ENCODE measurements around the gene TMBIM6. TPM values are rescaled to one million over a fixed set of nuclear protein-coding genes. Genes with fewer than 3 reads are reported as not detected.

TMBIM6 gene
- total and polyA plus RNA-seq, 4 donors, result 114 to 325 (median 226) TPM

DNA sequence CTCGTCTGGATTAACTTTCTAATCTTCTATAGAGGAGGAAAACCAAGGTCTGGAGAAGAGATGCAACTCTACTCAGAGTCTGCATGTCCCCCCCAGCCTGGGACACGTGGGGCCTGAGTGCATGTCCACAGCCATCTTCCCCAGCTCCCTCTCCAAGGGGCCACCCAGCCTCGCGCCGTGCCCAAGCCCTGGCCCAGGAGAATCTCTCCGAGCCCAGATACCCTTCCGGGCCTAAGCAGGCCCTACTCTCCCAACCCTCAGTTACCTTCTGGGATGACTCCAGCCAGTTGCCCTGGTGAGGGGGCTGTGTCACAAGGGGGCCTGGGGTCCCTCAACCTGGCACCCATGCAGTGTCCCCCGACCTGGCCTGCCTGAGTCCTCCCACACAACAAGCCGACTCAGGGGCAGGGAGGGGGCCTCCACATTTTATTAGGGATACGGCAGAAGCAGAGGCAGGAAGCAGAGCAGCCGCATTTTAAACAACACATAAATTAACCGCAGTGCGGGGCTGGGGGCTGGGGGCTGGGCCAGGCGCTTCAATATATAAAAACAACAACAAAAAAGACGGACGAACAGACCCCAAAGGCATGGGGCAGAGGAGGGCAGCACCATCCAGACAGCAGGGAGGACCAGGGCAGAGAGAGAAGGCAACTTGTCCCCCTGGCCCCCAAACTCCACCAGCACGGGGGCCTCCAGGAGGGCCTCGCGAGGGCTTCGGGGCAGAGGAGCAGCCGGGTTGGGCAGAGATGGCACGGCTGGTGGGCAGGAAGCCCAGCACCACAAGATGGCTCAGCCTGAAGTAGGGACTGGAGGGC, 49.6 kb downstream of the TMBIM6 start:
- no peak for ATAC-seq (ENCODE audit: low FRiP score)

DNA sequence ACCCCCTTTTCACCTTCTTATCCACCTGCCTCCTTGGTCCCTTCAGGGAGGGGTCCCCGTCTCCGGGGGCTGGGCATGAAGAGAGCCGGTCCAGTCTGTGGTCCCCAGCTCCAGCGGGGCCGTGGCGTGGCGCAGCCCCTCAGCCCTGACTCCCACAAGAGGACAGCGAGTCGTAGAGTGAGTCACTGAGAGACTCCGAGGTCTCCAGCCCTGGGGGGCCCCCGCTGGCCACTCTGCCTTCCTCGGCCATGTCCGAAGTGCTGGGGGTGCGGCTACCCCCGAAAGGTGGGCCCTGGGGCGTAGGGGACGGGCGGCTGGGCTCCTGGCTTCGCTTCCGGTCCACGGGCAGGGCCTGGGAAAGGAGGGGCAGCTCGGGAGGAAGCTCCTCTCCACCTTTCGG, 50.3 kb downstream of the TMBIM6 start:
- H3K36me3 ChIP-seq (ENCODE audit: control insufficient read depth in 1 of 2, insufficient read depth in 2 of 2, low read length in 1 of 2), result no peaks in the 10 kb centered on the region
- DNase-seq, result peak in 1 of 2 donors; percentile 41

More for the DNA sequence above, 49.6 kb downstream of the TMBIM6 start:
- 74 to 76% methylated on average over 22 of the region's 22 CpGs for WGBS, 2 donors
- intact Hi-C loops (cut with DNase I), result no loop called here
- no peak overlapping the region for H3K4me3 ChIP-seq (ENCODE audit: low read length in 2 of 2)
- H3K27me3 ChIP-seq (ENCODE audit: control insufficient read depth in 1 of 2, insufficient read depth in 2 of 2, low read length in 1 of 2), result no peaks in the 10 kb centered on the region
- no peak overlapping the region for H3K27ac ChIP-seq (ENCODE audit: low read depth in 1 of 2, low read length in 2 of 2)
- H3K4me1 ChIP-seq (ENCODE audit: control insufficient read depth in 1 of 2, insufficient read depth in 2 of 2, low read length in 2 of 2), result no peaks in the 10 kb centered on the region
- peak in 1 of 2 donors; percentile 29 for DNase-seq
- H3K36me3 ChIP-seq (ENCODE audit: control insufficient read depth in 1 of 2, insufficient read depth in 2 of 2, low read length in 1 of 2), result no peaks in the 10 kb centered on the region
- H3K9me3 ChIP-seq (ENCODE audit: control insufficient read depth, low read length), result no peaks in the 10 kb centered on the region

DNA sequence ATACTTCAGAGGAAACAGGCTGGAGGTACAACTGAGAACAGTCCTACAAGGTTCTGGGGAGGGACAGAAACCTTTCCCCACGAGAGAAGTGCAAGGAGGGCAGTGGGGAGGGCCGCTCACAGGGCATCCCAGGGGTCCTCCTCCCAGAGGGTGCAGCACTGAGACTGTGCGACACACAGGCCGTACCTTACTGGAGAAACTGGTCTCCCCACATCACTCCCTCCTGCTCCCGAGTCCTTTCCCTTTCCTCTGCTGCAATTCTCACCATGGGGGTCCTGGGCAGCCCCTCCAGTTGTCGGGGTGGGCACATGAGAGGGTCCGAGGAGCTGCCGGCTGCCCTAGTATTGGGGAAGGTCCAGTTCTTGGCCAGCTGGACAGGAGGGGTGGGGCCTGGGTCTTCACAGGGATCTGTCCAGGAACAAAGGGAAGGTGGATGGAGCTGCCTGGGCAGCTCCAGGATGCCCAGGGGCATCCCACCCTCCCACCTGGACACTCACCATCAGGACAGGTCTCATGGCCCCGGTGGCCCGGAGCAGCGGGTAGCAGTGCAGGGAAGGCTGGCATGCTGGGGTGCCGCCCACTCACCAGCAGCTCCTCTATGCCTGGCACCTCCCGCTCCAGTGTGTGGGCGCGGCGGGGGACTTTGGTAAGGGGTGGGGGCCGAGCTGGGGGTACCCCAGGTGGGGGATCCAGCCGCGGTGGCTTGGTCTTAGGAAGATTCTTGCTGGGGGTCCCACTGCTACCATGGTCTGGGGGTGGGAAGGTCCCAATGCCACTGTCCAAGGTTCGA, 51.0 kb downstream of the TMBIM6 start:
- 89 to 91% methylated on average over 19 to 20 of the region's 20 CpGs for WGBS, 2 donors
- Histone ChIP-seq H3K4me3 (ENCODE audit: low read length in 2 of 2) (no peak overlapping the region), H3K4me1 (ENCODE audit: control insufficient read depth in 1 of 2, insufficient read depth in 2 of 2, low read length in 2 of 2) (no peaks in the 10 kb centered on the region), H3K9me3 (ENCODE audit: control insufficient read depth, low read length) (no peaks in the 10 kb centered on the region), H3K27me3 (ENCODE audit: control insufficient read depth in 1 of 2, insufficient read depth in 2 of 2, low read length in 1 of 2) (no peaks in the 10 kb centered on the region), H3K36me3 (ENCODE audit: control insufficient read depth in 1 of 2, insufficient read depth in 2 of 2, low read length in 1 of 2) (no peaks in the 10 kb centered on the region), H3K27ac (ENCODE audit: low read depth in 1 of 2, low read length in 2 of 2) (no peak overlapping the region)
- ATAC-seq (ENCODE audit: low FRiP score), result no peak
- DNase-seq, result peak in 1 of 2 donors; percentile 38
- intact Hi-C loops (cut with DNase I), result no loop called here

More for the DNA sequence above, 50.3 kb downstream of the TMBIM6 start:
- H3K4me1 ChIP-seq (ENCODE audit: control insufficient read depth in 1 of 2, insufficient read depth in 2 of 2, low read length in 2 of 2), result no peaks in the 10 kb centered on the region
- no peak overlapping the region for H3K4me3 ChIP-seq (ENCODE audit: low read length in 2 of 2)
- H3K9me3 ChIP-seq (ENCODE audit: control insufficient read depth, low read length), result no peaks in the 10 kb centered on the region
- H3K27me3 ChIP-seq (ENCODE audit: control insufficient read depth in 1 of 2, insufficient read depth in 2 of 2, low read length in 1 of 2), result no peaks in the 10 kb centered on the region
- no peak overlapping the region for H3K27ac ChIP-seq (ENCODE audit: low read depth in 1 of 2, low read length in 2 of 2)
- intact Hi-C loops (cut with DNase I), result no loop called here
- ATAC-seq (ENCODE audit: low FRiP score), result no peak
- WGBS, 2 donors, result 89 to 91% methylated on average over 23 of the region's 23 CpGs

DNA sequence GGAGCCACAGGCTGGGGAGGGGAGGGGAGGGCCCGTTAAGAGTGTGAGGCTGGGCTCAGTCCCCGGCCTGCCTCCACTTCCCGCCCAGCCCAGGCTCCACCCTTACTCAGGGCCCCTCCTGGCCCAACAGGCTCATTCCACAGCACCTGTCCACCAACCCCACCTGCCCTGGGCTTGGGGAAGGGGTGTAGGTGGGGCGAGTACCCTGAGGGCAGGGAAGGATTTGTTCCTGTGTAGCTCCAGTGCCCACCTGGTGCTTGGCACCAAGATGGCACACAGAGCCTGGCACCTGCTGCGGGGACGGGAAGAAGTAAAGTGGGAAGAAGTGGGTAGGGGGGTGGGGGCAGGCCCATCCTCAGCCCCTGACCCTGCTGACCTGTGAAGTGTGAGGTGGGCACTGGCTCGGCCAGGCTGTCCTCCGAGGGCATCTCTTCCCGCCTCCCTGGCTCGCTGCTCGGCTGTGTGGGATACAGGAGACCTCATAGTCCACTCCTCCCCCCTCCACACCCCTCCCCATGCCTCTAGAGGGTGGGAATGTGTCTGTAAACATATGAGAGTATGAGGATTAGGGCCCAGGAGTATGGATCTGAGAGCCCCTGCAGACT, 51.7 kb downstream of the TMBIM6 start:
- no peak for ATAC-seq (ENCODE audit: low FRiP score)

DNA sequence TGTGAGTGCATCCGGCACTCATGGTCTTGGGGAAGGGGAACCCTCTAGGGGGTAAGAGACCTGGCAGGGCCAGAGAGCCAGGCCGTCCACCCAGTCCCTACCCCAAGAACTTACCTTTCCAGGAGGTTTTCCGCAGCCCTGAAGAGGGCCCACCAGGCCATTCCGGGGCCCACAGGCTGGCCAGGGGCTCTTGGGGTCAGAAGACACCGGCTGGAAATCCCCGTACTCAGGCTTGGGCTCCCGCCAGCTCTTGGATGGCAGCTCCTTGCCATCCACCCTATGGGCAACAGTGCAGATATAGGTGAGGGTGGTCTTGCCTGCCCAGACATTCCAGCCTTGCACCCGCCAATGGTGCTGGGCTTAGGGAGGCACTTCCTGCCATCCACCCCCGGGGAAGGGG, 52.3 kb downstream of the TMBIM6 start:
- WGBS, 2 donors, result 85 to 89% methylated on average over 9 of the region's 9 CpGs
- DNase-seq (peak in 1 of 2 donors; percentile 58), ATAC-seq (ENCODE audit: low FRiP score) (no peak)
- intact Hi-C loops (cut with DNase I), result no loop called here
- Histone ChIP-seq H3K4me1 (ENCODE audit: control insufficient read depth in 1 of 2, insufficient read depth in 2 of 2, low read length in 2 of 2) (no peaks in the 10 kb centered on the region), H3K9me3 (ENCODE audit: control insufficient read depth, low read length) (no peaks in the 10 kb centered on the region), H3K4me3 (ENCODE audit: low read length in 2 of 2) (no peak overlapping the region), H3K27me3 (ENCODE audit: control insufficient read depth in 1 of 2, insufficient read depth in 2 of 2, low read length in 1 of 2) (no peaks in the 10 kb centered on the region), H3K36me3 (ENCODE audit: control insufficient read depth in 1 of 2, insufficient read depth in 2 of 2, low read length in 1 of 2) (no peaks in the 10 kb centered on the region), H3K27ac (ENCODE audit: low read depth in 1 of 2, low read length in 2 of 2) (no peak overlapping the region)

More for the DNA sequence above, 51.7 kb downstream of the TMBIM6 start:
- no peaks in the 10 kb centered on the region for H3K36me3 ChIP-seq (ENCODE audit: control insufficient read depth in 1 of 2, insufficient read depth in 2 of 2, low read length in 1 of 2)
- no peaks in the 10 kb centered on the region for H3K4me1 ChIP-seq (ENCODE audit: control insufficient read depth in 1 of 2, insufficient read depth in 2 of 2, low read length in 2 of 2)
- no peaks in the 10 kb centered on the region for H3K9me3 ChIP-seq (ENCODE audit: control insufficient read depth, low read length)
- 87% methylated on average over 9 to 11 of the region's 11 CpGs for WGBS, 2 donors
- no peaks in the 10 kb centered on the region for H3K27me3 ChIP-seq (ENCODE audit: control insufficient read depth in 1 of 2, insufficient read depth in 2 of 2, low read length in 1 of 2)
- no peak overlapping the region for H3K4me3 ChIP-seq (ENCODE audit: low read length in 2 of 2)
- no peak for DNase-seq
- intact Hi-C loops (cut with DNase I), result no loop called here
- H3K27ac ChIP-seq (ENCODE audit: low read depth in 1 of 2, low read length in 2 of 2), result no peak overlapping the region

DNA sequence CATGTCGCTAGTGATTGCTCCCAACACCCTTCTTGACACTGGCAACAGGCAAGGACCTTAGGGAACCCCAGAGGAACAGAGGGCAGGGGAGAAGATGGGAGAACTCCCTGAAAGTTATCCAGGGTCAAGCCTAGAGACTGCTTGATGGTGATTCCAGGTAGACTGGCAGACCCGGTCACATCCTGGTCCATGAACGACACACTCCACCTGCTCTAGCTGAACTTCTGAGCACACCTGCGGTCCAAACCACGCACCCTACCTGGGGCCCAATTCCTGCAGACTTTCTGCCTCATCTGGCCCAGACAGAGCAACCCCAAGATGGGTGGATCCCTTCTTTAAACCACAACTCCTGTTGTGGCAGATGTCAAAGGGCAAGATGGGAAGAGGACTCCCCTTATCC, 52.7 kb downstream of the TMBIM6 start:
- 88 to 92% methylated on average over 5 of the region's 5 CpGs for WGBS, 2 donors
- no peak overlapping the region for H3K27ac ChIP-seq (ENCODE audit: low read depth in 1 of 2, low read length in 2 of 2)
- ATAC-seq (ENCODE audit: low FRiP score) (no peak), DNase-seq (peak in 1 of 2 donors; percentile 53)
- no peaks in the 10 kb centered on the region for H3K9me3 ChIP-seq (ENCODE audit: control insufficient read depth, low read length)
- intact Hi-C loops (cut with DNase I), result no loop called here
- H3K4me1 ChIP-seq (ENCODE audit: control insufficient read depth in 1 of 2, insufficient read depth in 2 of 2, low read length in 2 of 2), result no peaks in the 10 kb centered on the region
- no peak overlapping the region for H3K4me3 ChIP-seq (ENCODE audit: low read length in 2 of 2)
- no peaks in the 10 kb centered on the region for H3K27me3 ChIP-seq (ENCODE audit: control insufficient read depth in 1 of 2, insufficient read depth in 2 of 2, low read length in 1 of 2)
- H3K36me3 ChIP-seq (ENCODE audit: control insufficient read depth in 1 of 2, insufficient read depth in 2 of 2, low read length in 1 of 2), result no peaks in the 10 kb centered on the region

DNA sequence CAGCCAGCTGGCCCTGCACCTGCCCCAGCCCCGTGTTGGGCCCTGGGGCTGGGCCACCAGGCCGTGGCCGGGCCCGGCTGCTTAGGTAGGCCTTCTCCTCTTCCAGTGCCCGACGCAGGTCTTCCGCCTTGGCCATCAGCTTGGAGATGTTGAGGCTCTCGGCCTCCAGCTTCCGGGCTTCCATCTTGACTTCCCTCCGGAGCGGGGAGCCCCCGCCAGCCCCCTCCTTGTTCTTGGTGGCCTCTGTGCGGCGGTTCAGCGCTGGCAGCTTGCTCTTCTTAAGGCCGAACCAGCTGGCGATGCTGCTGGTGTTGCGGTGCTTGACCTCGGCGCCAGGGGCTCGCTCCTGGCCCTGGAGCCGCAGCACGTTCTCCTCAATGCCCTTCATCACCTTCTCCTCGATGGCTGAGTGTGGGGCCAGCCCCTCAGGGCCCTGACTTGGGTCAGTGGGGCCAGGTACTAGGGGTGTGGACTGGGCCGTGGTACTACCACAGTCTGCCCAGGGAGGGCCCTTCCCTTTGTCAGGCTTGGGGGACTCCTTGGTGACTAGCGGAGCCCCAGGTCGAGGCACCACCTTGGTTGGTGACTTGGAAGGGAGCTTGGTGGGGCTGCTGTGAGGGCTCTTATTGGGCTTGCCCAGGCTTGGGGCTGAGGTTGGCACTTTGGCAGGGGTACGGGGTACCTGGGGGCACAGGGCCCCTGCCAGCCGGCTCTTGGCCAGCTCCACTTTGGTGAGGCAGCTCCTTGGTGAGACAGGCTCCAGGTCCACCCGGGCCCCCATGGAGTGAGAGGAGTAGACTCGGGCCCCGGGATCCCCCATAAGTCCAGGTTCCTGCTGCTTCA, 53.7 kb downstream of the TMBIM6 start:
- Histone ChIP-seq H3K27ac (ENCODE audit: low read depth in 1 of 2, low read length in 2 of 2) (no peak overlapping the region), H3K36me3 (ENCODE audit: control insufficient read depth in 1 of 2, insufficient read depth in 2 of 2, low read length in 1 of 2) (peaks cover 0 to under 1% of the 10 kb centered on the region in 2 donors), H3K4me1 (ENCODE audit: control insufficient read depth in 1 of 2, insufficient read depth in 2 of 2, low read length in 2 of 2) (no peaks in the 10 kb centered on the region), H3K27me3 (ENCODE audit: control insufficient read depth in 1 of 2, insufficient read depth in 2 of 2, low read length in 1 of 2) (no peaks in the 10 kb centered on the region), H3K9me3 (ENCODE audit: control insufficient read depth, low read length) (no peaks in the 10 kb centered on the region), H3K4me3 (ENCODE audit: low read length in 2 of 2) (no peak overlapping the region)
- 90% methylated on average over 31 to 32 of the region's 32 CpGs for WGBS, 2 donors
- DNase-seq (peak in 1 of 2 donors; percentile 69), ATAC-seq (ENCODE audit: low FRiP score) (no peak)
- intact Hi-C loops (cut with DNase I), result no loop called here

DNA sequence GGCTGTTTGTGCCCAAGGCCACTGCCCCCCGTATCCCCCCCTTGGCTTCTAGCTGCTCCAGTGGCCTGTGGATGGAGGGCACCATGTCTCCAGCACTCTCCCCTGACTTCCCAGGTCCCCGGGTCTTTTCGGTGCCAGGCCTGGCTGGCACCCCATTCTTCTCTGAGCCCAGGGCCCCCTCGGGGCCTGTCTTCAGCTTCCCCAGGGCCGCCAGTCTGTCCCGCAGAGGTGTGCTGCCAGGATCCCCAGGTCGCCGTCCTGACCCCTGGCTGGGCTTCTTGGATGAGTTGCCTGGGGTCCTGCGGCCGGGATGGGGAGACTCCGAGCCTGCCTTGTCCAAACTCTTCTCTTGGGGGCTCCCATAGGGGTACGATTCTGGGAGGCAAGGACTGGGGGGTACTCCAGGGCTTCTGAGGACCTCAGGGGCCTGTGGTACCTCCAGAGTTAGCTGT, 54.3 kb downstream of the TMBIM6 start:
- H3K27ac ChIP-seq (ENCODE audit: low read depth in 1 of 2, low read length in 2 of 2), result no peak overlapping the region
- no peaks in the 10 kb centered on the region for H3K9me3 ChIP-seq (ENCODE audit: control insufficient read depth, low read length)
- H3K36me3 ChIP-seq (ENCODE audit: control insufficient read depth in 1 of 2, insufficient read depth in 2 of 2, low read length in 1 of 2), result peaks cover 0 to 2% of the 10 kb centered on the region in 2 donors
- ATAC-seq (ENCODE audit: low FRiP score) (no peak), DNase-seq (peak in 1 of 2 donors; percentile 63)
- H3K4me3 ChIP-seq (ENCODE audit: low read length in 2 of 2), result no peak overlapping the region
- WGBS, 2 donors, result 85 to 91% methylated on average over 12 of the region's 12 CpGs
- intact Hi-C loops (cut with DNase I), result no loop called here
- H3K4me1 ChIP-seq (ENCODE audit: control insufficient read depth in 1 of 2, insufficient read depth in 2 of 2, low read length in 2 of 2), result no peaks in the 10 kb centered on the region
- no peaks in the 10 kb centered on the region for H3K27me3 ChIP-seq (ENCODE audit: control insufficient read depth in 1 of 2, insufficient read depth in 2 of 2, low read length in 1 of 2)
